HG03469 (cell line): ENCODE measurements around the gene LRRC3C.
A peak's percentile ranks its signal among the peaks of the same experiment; 100 is the strongest.

Experiments used
- ATAC-seq: cut with Tn5 transposase; IDR thresholded peaks from one replicate; pipeline ENCODE4 v1.9.1; 2021; ENCODE audit warnings: mild to moderate bottlenecking, moderate library complexity, moderate number of reproducible peaks; ENCODE audit not compliant: unreplicated experiment

The LRRC3C gene

GRCh38 chr17:39923836-39924690 is 3.5 kb upstream of the LRRC3C start:
- no peak for ATAC-seq

- no peak for ATAC-seq
Measured at GRCh38 chr17:39924691-39925055, 2.9 kb upstream of the LRRC3C start.

GRCh38 chr17:39925282-39926134 is 2.0 kb upstream of the LRRC3C start:
- no peak for ATAC-seq

- no peak for ATAC-seq
Measured at GRCh38 chr17:39926135-39926587, 1.4 kb upstream of the LRRC3C start.

- ATAC-seq = no peak
Measured at GRCh38 chr17:39926588-39927100, 888 bp upstream of the LRRC3C start.

- peak; percentile 3 for ATAC-seq
Measured at GRCh38 chr17:39927929-39928857, 661 bp downstream of the LRRC3C start.

- no peak for ATAC-seq
Measured at GRCh38 chr17:39928858-39929645, 1.5 kb downstream of the LRRC3C start.

GRCh38 chr17:39929646-39930407 is 2.3 kb downstream of the LRRC3C start:
- no peak for ATAC-seq

- no peak for ATAC-seq
Measured at GRCh38 chr17:39933912-39934311, 6.4 kb downstream of the LRRC3C start.

- ATAC-seq = no peak
Measured at GRCh38 chr17:39934324-39934723, 6.8 kb downstream of the LRRC3C start.

- no peak for ATAC-seq
Measured at GRCh38 chr17:39935909-39936308, 8.4 kb downstream of the LRRC3C start.

- no peak for ATAC-seq
Measured at GRCh38 chr17:39937447-39937846, 9.9 kb downstream of the LRRC3C start.

- ATAC-seq = no peak
Measured at GRCh38 chr17:39938140-39938869, 10.8 kb downstream of the LRRC3C start.

GRCh38 chr17:39939106-39939505 is 11.6 kb downstream of the LRRC3C start:
- no peak for ATAC-seq

GRCh38 chr17:39939588-39940419 is 12.3 kb downstream of the LRRC3C start:
- no peak for ATAC-seq

- ATAC-seq = no peak
Measured at GRCh38 chr17:39943702-39944392, 16.3 kb downstream of the LRRC3C start.

- no peak for ATAC-seq
Measured at GRCh38 chr17:39944393-39944711, 16.8 kb downstream of the LRRC3C start.
